IPS-20b (cell line): ENCODE measurements around the gene SYT3.
A peak's percentile ranks its signal among the peaks of the same experiment; 100 is the strongest.
"Not testable (repeated sequence)": the region's sequence is repeated elsewhere in the genome, so short reads cannot be mapped to it uniquely, and the experiment has no call there.

ENCODE experiments used
- H3K27ac ChIP-seq: one replicate; pipeline ENCODE4 v1.5.1; 2013; ENCODE audit warnings: low read length
- H3K27me3 ChIP-seq: 2 replicates; pipeline ENCODE4 v1.6.1; 2013; ENCODE audit warnings: mild to moderate bottlenecking, low read length, inconsistent platforms; ENCODE audit not compliant: insufficient read depth
- H3K36me3 ChIP-seq: 2 replicates; pipeline ENCODE4 v1.6.1; 2013; ENCODE audit warnings: low read depth, mild to moderate bottlenecking, inconsistent platforms, low read length, moderate library complexity; ENCODE audit not compliant: insufficient read depth
- H3K4me1 ChIP-seq: 2 replicates; pipeline ENCODE4 v1.6.1; 2013; ENCODE audit warnings: mild to moderate bottlenecking, control low read depth, inconsistent platforms, low read length, moderate library complexity; ENCODE audit not compliant: insufficient read depth
- H3K4me3 ChIP-seq: 2 replicates; pipeline ENCODE4 v1.5.1; 2013; ENCODE audit warnings: mild to moderate bottlenecking, low read length, inconsistent platforms
- H3K9ac ChIP-seq: 2 replicates; pipeline ENCODE4 v1.6.1; 2013; ENCODE audit warnings: low read depth, mild to moderate bottlenecking, inconsistent platforms, low read length, moderate library complexity
- H3K9me3 ChIP-seq: 2 replicates; pipeline ENCODE4 v1.6.1; 2013; ENCODE audit warnings: mild to moderate bottlenecking, low read depth, low read length, inconsistent platforms; ENCODE audit not compliant: insufficient read depth

Gene SYT3

GRCh38 chr19:50628551-50628950 is 11.1 kb downstream of the SYT3 start:
- H3K4me1 ChIP-seq, result no peaks in the 10 kb centered on the region

GRCh38 chr19:50628146-50628545 is 11.5 kb downstream of the SYT3 start:
- H3K4me3 ChIP-seq, result no peak overlapping the region
- H3K4me1 ChIP-seq, result no peaks in the 10 kb centered on the region
- H3K27ac ChIP-seq, result no peak overlapping the region
- no peak overlapping the region for H3K9ac ChIP-seq
- peaks cover 18% of the 10 kb centered on the region for H3K9me3 ChIP-seq
- H3K27me3 ChIP-seq, result no peaks in the 10 kb centered on the region
- H3K36me3 ChIP-seq, result no peaks in the 10 kb centered on the region

More at GRCh38 chr19:50628551-50628950, 11.1 kb downstream of the SYT3 start:
- no peak overlapping the region for H3K4me3 ChIP-seq
- H3K36me3 ChIP-seq, result no peaks in the 10 kb centered on the region
- H3K9ac ChIP-seq, result no peak overlapping the region
- no peaks in the 10 kb centered on the region for H3K27me3 ChIP-seq
- H3K9me3 ChIP-seq, result peaks cover 22% of the 10 kb centered on the region
- H3K27ac ChIP-seq, result no peak overlapping the region

- H3K36me3 ChIP-seq, result no peaks in the 10 kb centered on the region
- H3K9ac ChIP-seq, result no peak overlapping the region
- no peak overlapping the region for H3K27ac ChIP-seq
- no peak overlapping the region for H3K4me3 ChIP-seq
- no peaks in the 10 kb centered on the region for H3K4me1 ChIP-seq
- peaks cover 14% of the 10 kb centered on the region for H3K9me3 ChIP-seq
- H3K27me3 ChIP-seq, result no peaks in the 10 kb centered on the region
These were observed 12.9 kb downstream of the SYT3 start for GRCh38 chr19:50626795-50627194.

GRCh38 chr19:50626011-50626410 is 13.7 kb downstream of the SYT3 start:
- Histone ChIP-seq H3K27me3 (no peaks in the 10 kb centered on the region), H3K27ac (no peak overlapping the region), H3K4me3 (no peak overlapping the region), H3K9ac (no peak overlapping the region), H3K4me1 (no peaks in the 10 kb centered on the region), H3K9me3 (peaks cover 14% of the 10 kb centered on the region), H3K36me3 (no peaks in the 10 kb centered on the region)

- no peak overlapping the region for H3K9ac ChIP-seq
- H3K27me3 ChIP-seq, result no peaks in the 10 kb centered on the region
- H3K27ac ChIP-seq, result no peak overlapping the region
- H3K4me3 ChIP-seq, result no peak overlapping the region
- no peaks in the 10 kb centered on the region for H3K36me3 ChIP-seq
- no peaks in the 10 kb centered on the region for H3K4me1 ChIP-seq
- peaks cover 11% of the 10 kb centered on the region for H3K9me3 ChIP-seq
These were observed 14.6 kb downstream of the SYT3 start for GRCh38 chr19:50624949-50625600.

GRCh38 chr19:50620394-50620906 is 19.2 kb downstream of the SYT3 start:
- H3K27me3 ChIP-seq, H3K4me1 ChIP-seq, H3K4me3 ChIP-seq, H3K9me3 ChIP-seq, H3K9ac ChIP-seq, H3K27ac ChIP-seq, H3K36me3 ChIP-seq: not testable (repeated sequence)

GRCh38 chr19:50619184-50619583 is 20.5 kb downstream of the SYT3 start:
- H3K9ac ChIP-seq, H3K27me3 ChIP-seq, H3K9me3 ChIP-seq, H3K27ac ChIP-seq, H3K4me3 ChIP-seq, H3K36me3 ChIP-seq, H3K4me1 ChIP-seq: not testable (repeated sequence)

GRCh38 chr19:50618379-50618778 is 21.3 kb downstream of the SYT3 start:
- H3K27me3 ChIP-seq, H3K4me3 ChIP-seq, H3K4me1 ChIP-seq, H3K9ac ChIP-seq, H3K27ac ChIP-seq, H3K9me3 ChIP-seq, H3K36me3 ChIP-seq: not testable (repeated sequence)

- H3K27ac ChIP-seq, H3K36me3 ChIP-seq, H3K9ac ChIP-seq, H3K27me3 ChIP-seq, H3K4me3 ChIP-seq, H3K4me1 ChIP-seq, H3K9me3 ChIP-seq: not testable (repeated sequence)
These were observed 26.9 kb downstream of the SYT3 start for GRCh38 chr19:50612504-50613404.

GRCh38 chr19:50607874-50608785 is 31.6 kb downstream of the SYT3 start:
- Histone ChIP-seq H3K9ac (no peak overlapping the region), H3K4me3 (peak overlapping the region; percentile 52; the same call in 1 of the 2 replicates)

GRCh38 chr19:50607388-50607787 is 32.3 kb downstream of the SYT3 start:
- Histone ChIP-seq H3K27me3 (peaks cover 21% of the 10 kb centered on the region), H3K4me1 (no peaks in the 10 kb centered on the region), H3K9me3 (peaks cover 10% of the 10 kb centered on the region; the same call in 1 of the 2 replicates), H3K27ac (no peak overlapping the region), H3K36me3 (no peaks in the 10 kb centered on the region), H3K4me3 (peak overlapping the region; percentile 40; the same call in 1 of the 2 replicates), H3K9ac (no peak overlapping the region)

More at GRCh38 chr19:50607874-50608785, 31.6 kb downstream of the SYT3 start:
- Histone ChIP-seq H3K27ac (no peak overlapping the region), H3K4me1 (no peaks in the 10 kb centered on the region), H3K36me3 (no peaks in the 10 kb centered on the region), H3K9me3 (peaks cover 4% of the 10 kb centered on the region; the same call in 1 of the 2 replicates), H3K27me3 (peaks cover 13% of the 10 kb centered on the region)
